ENCODE data around the gene NPHS1. TPM values are rescaled to one million over a fixed set of nuclear protein-coding genes. Genes with fewer than 3 reads are reported as not detected.

Gene NPHS1
- total and polyA plus RNA-seq, 8 donors = 0.10 to 17.9 (median 0.49) TPM; not detected in 2

- TF ChIP-seq EP300 (IDR thresholded peaks at IDR 0.05) = no peak
- peak; percentile 50 to 79 for DNase-seq
- intact Hi-C loops (cut with DNase I; ENCODE audit: low total_unique reads) = no loop called here
- Histone ChIP-seq H3K9me3 (no peaks in the 10 kb centered on the region), H3K4me3 (no peak overlapping the region), H3K36me3 (no peaks in the 10 kb centered on the region), H3K4me1 (peaks cover 0 to 12% (median 0%) of the 10 kb centered on the region in 4 donors), H3K27me3 (peaks cover 0 to 37% (median 22%) of the 10 kb centered on the region in 3 donors), H3K27ac (no peak overlapping the region)
- WGBS, 5 donors = 59 to 68% (median 66%) methylated on average over 7 of the region's 7 CpGs
These were observed 58.7 kb downstream of the NPHS1 start for GRCh38 chr19:35793381-35794165.

GRCh38 chr19:35792888-35793287 lies 59.4 kb downstream of the NPHS1 start:
- Histone ChIP-seq H3K4me3 (no peak overlapping the region), H3K36me3 (no peaks in the 10 kb centered on the region), H3K4me1 (peaks cover 0 to 11% (median 0%) of the 10 kb centered on the region in 4 donors), H3K27ac (no peak overlapping the region), H3K9me3 (no peaks in the 10 kb centered on the region), H3K27me3 (peaks cover 0 to 31% (median 16%) of the 10 kb centered on the region in 3 donors)
- WGBS, 5 donors = 65 to 83% (median 78%) methylated on average over 7 to 8 of the region's 8 CpGs
- intact Hi-C loops (cut with DNase I; ENCODE audit: low total_unique reads) = no loop called here
- no peak for DNase-seq
- TF ChIP-seq POLR2AphosphoS5 (IDR thresholded peaks at IDR 0.05) (no peak), EP300 (IDR thresholded peaks at IDR 0.05) (no peak), CTCF (IDR thresholded peaks at IDR 0.05) (no peak), POLR2A (IDR thresholded peaks at IDR 0.05) (no peak)

DNA sequence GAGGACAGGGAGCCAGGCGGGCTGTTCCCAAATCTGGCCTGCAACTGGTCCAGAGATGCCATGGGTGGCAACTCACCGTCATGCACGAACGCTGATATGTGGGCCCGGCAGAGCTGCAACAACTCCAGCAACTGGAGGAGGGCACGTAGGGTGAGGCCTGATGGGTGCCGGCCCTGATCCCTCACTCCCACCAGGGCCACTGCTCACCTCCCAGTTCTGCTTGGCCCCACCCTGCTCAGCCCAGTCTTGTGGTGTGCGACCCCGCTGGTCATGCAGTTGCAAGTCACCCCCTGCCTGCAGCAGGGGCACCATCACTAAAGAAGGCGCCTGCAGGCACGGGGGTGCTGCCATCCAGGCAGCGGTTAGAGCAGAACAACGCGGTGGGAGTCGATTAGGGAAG lies 60.0 kb downstream of the NPHS1 start:
- TF ChIP-seq POLR2A (IDR thresholded peaks at IDR 0.05) = no peak
- no peak for TF ChIP-seq CTCF (IDR thresholded peaks at IDR 0.05)
- TF ChIP-seq POLR2AphosphoS5 (IDR thresholded peaks at IDR 0.05) = no peak
- no peak for TF ChIP-seq EP300 (IDR thresholded peaks at IDR 0.05)
- WGBS, 5 donors = 85 to 91% (median 88%) methylated on average over 9 to 15 of the region's 15 CpGs
- peaks cover 0 to 4% (median 3%) of the 10 kb centered on the region in 4 donors for H3K36me3 ChIP-seq
- H3K9me3 ChIP-seq = no peaks in the 10 kb centered on the region
- H3K27me3 ChIP-seq = peaks cover 0 to 25% (median 10%) of the 10 kb centered on the region in 3 donors
- intact Hi-C loops (cut with DNase I; ENCODE audit: low total_unique reads) = no loop called here
- DNase-seq = no peak
- no peak overlapping the region for H3K27ac ChIP-seq
- peaks cover 0 to 5% (median 0%) of the 10 kb centered on the region in 4 donors for H3K4me1 ChIP-seq
- no peak overlapping the region for H3K4me3 ChIP-seq

DNA sequence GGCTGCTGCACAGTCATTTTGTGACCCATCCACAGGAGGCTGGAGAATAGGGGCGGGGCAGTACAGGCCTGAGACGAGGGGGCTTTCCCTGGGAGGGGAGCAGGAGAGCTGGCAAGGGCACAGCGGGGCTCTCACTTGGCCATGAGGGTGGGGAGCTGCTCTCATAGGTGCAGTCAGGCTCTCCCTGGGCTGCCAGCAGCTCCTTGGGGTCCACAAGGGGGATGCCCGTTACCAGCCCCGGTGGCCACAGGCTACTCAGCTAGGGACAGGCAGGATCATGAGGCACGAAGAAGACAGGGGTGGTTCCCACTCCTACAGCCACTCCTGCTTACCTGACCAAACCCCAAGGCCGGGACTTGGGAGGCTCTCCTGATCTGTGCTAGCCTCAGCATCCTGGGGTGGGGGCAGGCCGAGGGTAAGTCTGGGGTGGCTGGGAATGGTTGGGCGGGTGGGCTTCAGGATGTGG lies 60.5 kb downstream of the NPHS1 start:
- TF ChIP-seq EP300 (IDR thresholded peaks at IDR 0.05) (no peak), POLR2AphosphoS5 (IDR thresholded peaks at IDR 0.05) (no peak), CTCF (IDR thresholded peaks at IDR 0.05) (no peak), POLR2A (IDR thresholded peaks at IDR 0.05) (no peak)
- Histone ChIP-seq H3K4me3 (no peak overlapping the region), H3K36me3 (peaks cover 0 to 9% (median 8%) of the 10 kb centered on the region in 4 donors), H3K27ac (no peak overlapping the region), H3K9me3 (no peaks in the 10 kb centered on the region), H3K27me3 (peaks cover 0 to 20% (median 6%) of the 10 kb centered on the region in 3 donors), H3K4me1 (peaks cover 0 to under 1% (median 0%) of the 10 kb centered on the region in 4 donors)
- intact Hi-C loops (cut with DNase I; ENCODE audit: low total_unique reads) = no loop called here
- DNase-seq = no peak
- 87 to 100% (median 91%) methylated on average over 7 to 9 of the region's 9 CpGs for WGBS, 5 donors

All from stomach (tissue), 9 donors.